ENCODE results near the gene ITPK1. TPM values are rescaled to one million over a fixed set of nuclear protein-coding genes. Genes with fewer than 3 reads are reported as not detected.

The ITPK1 gene
- polyA plus RNA-seq, 1 of the 3 experiments (the other 2 are of a cell fraction): 23.2 TPM

- TF ChIP-seq, protein P1, sequence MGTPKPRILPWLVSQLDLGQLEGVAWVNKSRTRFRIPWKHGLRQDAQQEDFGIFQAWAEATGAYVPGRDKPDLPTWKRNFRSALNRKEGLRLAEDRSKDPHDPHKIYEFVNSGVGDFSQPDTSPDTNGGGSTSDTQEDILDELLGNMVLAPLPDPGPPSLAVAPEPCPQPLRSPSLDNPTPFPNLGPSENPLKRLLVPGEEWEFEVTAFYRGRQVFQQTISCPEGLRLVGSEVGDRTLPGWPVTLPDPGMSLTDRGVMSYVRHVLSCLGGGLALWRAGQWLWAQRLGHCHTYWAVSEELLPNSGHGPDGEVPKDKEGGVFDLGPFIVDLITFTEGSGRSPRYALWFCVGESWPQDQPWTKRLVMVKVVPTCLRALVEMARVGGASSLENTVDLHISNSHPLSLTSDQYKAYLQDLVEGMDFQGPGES (IDR thresholded peaks at IDR 0.05; ENCODE audit: low read depth, low read length): no peak
- TF ChIP-seq EP300 (IDR thresholded peaks at IDR 0.05; ENCODE audit: borderline replicate concordance in 1 of 2, low read depth in 1 of 2, low read length in 1 of 2) (no peak), FOXM1 (IDR thresholded peaks at IDR 0.05; ENCODE audit: low read depth) (no peak), GATA2 (CRISPR knock-in tag; IDR thresholded peaks at IDR 0.05) (no peak), PBX3 (IDR thresholded peaks at IDR 0.05) (no peak), MEF2A (IDR thresholded peaks at IDR 0.05; ENCODE audit: borderline replicate concordance, low read depth) (no peak), TCF12 (IDR thresholded peaks at IDR 0.05) (no peak)
Measured at GRCh38 chr14:92954933-92955332, 160.8 kb downstream of the ITPK1 start (continued).

DNA sequence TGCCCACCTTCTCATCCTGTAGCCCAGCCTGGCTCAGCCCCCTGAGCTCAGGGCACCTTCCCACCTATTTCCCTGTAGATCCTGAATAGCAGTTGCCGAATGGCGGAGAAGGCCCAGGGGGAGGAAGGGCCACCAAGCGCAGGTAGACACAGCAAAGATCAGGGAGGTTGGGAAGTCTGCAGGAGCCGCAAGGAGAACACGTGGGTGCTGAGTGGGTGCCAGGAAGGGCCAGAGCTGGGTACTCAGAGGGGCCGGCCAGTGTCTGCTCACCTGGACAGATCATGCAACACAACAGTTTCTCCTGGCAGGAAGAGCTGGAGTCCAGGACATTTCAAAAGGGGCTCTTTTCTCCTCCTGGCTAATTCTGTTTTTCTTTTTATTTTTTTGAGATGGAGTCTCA is 162.2 kb downstream of the ITPK1 start:
- Histone ChIP-seq H3K36me3 (replicated peaks in 1 of 2; ENCODE audit: control insufficient read depth in 1 of 2, insufficient read depth in 2 of 2, low read length in 1 of 2) (peaks cover 0 to 17% of the 10 kb centered on the region in 2 experiments), H3K4me1 (ENCODE audit: control insufficient read depth in 1 of 2, insufficient read depth in 2 of 2, low read depth in 1 of 2, low read length in 1 of 2) (peaks cover 0 to 59% of the 10 kb centered on the region in 2 experiments; a peak in 2 of 4 replicates), H3K9me3 (no peaks in the 10 kb centered on the region), H3K9me2 (no peaks in the 10 kb centered on the region), H3F3A (replicated peaks; ENCODE audit: insufficient read depth) (no peaks in the 10 kb centered on the region), H2AFZ (ENCODE audit: low read depth) (no peak overlapping the region), H3K79me2 (ENCODE audit: insufficient read depth) (no peaks in the 10 kb centered on the region), H3K4me3 (ENCODE audit: low read depth in 2 of 2, low read length in 1 of 2) (no peak overlapping the region), H3K27me3 (ENCODE audit: insufficient read depth) (no peaks in the 10 kb centered on the region), H4K20me1 (ENCODE audit: insufficient read depth) (no peaks in the 10 kb centered on the region), H3K27ac (ENCODE audit: low read depth in 2 of 2, low read length in 1 of 2) (no peak overlapping the region; a peak in 1 of 4 replicates), H3K9ac (no peak overlapping the region), H3K4me2 (no peak overlapping the region)
- no peak for DNase-seq
- TF ChIP-seq SMC3 (IDR thresholded peaks at IDR 0.05; ENCODE audit: low read depth, low read length) (no peak), TCF12 (IDR thresholded peaks at IDR 0.05) (no peak), NFIC (IDR thresholded peaks at IDR 0.05; ENCODE audit: borderline replicate concordance) (no peak), JUND (IDR thresholded peaks at IDR 0.05) (no peak), MAX (IDR thresholded peaks at IDR 0.05; ENCODE audit: low read depth) (no peak), USF1 (IDR thresholded peaks at IDR 0.05; ENCODE audit: borderline replicate concordance, low read depth) (no peak), ZBTB33 (IDR thresholded peaks at IDR 0.05; ENCODE audit: borderline replicate concordance, low read depth) (no peak), FOSL2 (IDR thresholded peaks at IDR 0.05; ENCODE audit: borderline replicate concordance, low read depth) (no peak), CTCF (IDR thresholded peaks at IDR 0.05) (no peak), GATA2 (CRISPR knock-in tag; IDR thresholded peaks at IDR 0.05) (no peak)
- WGBS (ENCODE audit: low lambda C conversion rate): 86% methylated on average over 6 of the region's 6 CpGs
- CTCF ChIA-PET: interaction anchor here (0.6 to 6.5 kb wide), 9 partner anchors 17 to 185 kb away, joined by 3 to 100 read pairs (median 20); partner anchors contain the start of gene ITPK1
- POLR2A ChIA-PET: no interaction called here

Measured in SK-N-SH (cell line).